MG63 (cell line): ENCODE measurements around the gene CCDC69. TPM values are rescaled to one million over a fixed set of nuclear protein-coding genes. Genes with fewer than 3 reads are reported as not detected.

Experiments used
- DNase-seq: peaks from one replicate; pipeline ENCODE4 v3.0.0-alpha.2; 2020
- H3K27me3 ChIP-seq: fragments of 250-450 bp; sonication (Bioruptor Pico); 2 replicates; pipeline ENCODE4 v1.5.1; 2020; ENCODE audit warnings: mild to moderate bottlenecking, moderate library complexity
- H3K36me3 ChIP-seq: fragments of 250-450 bp; sonication (Bioruptor Pico); 2 replicates; pipeline ENCODE4 v1.5.1; 2020; ENCODE audit warnings: mild to moderate bottlenecking, moderate library complexity
- H3K4me3 ChIP-seq: fragments of 250-450 bp; sonication (Bioruptor Pico); 2 replicates; pipeline ENCODE4 v1.5.1; 2020; ENCODE audit warnings: mild to moderate bottlenecking, moderate library complexity
- H3K9me3 ChIP-seq: fragments of 250-450 bp; sonication (Bioruptor Pico); 2 replicates; pipeline ENCODE4 v1.5.1; 2020; ENCODE audit warnings: mild to moderate bottlenecking, moderate library complexity
- total RNA-seq: library from RNA; depleted of rRNA; stranded (reverse); fragments of >200 nt; shearing (Covaris generic); gene quantifications from 2 replicates; pipeline ENCODE4 v1.2.3, GENCODE V29; 2014; ENCODE audit warnings: low replicate concordance

Gene CCDC69
- total RNA-seq, 1 experiment from 2014 or later, result 0.40 TPM

GRCh38 chr5:151151263-151151660 is 72.6 kb downstream of the CCDC69 start:
- DNase-seq, result no peak
- no peaks in the 10 kb centered on the region for H3K9me3 ChIP-seq
- H3K36me3 ChIP-seq, result peaks cover 42% of the 10 kb centered on the region
- no peaks in the 10 kb centered on the region for H3K27me3 ChIP-seq
- no peak overlapping the region for H3K4me3 ChIP-seq

GRCh38 chr5:151150471-151151262 is 73.2 kb downstream of the CCDC69 start:
- Histone ChIP-seq H3K36me3 (peaks cover 44% of the 10 kb centered on the region), H3K27me3 (no peaks in the 10 kb centered on the region), H3K9me3 (no peaks in the 10 kb centered on the region), H3K4me3 (no peak overlapping the region)
- DNase-seq, result no peak

- H3K36me3 ChIP-seq, result peaks cover 37% of the 10 kb centered on the region
- no peak overlapping the region for H3K4me3 ChIP-seq
- DNase-seq, result no peak
- H3K27me3 ChIP-seq, result no peaks in the 10 kb centered on the region
- H3K9me3 ChIP-seq, result no peaks in the 10 kb centered on the region
These were observed 75.3 kb downstream of the CCDC69 start for GRCh38 chr5:151148583-151148982.

GRCh38 chr5:151147033-151147432 is 76.9 kb downstream of the CCDC69 start:
- Histone ChIP-seq H3K9me3 (no peaks in the 10 kb centered on the region), H3K36me3 (peaks cover 34% of the 10 kb centered on the region)
- DNase-seq, result no peak

GRCh38 chr5:151146061-151146460 is 77.8 kb downstream of the CCDC69 start:
- H3K27me3 ChIP-seq, result no peaks in the 10 kb centered on the region
- no peaks in the 10 kb centered on the region for H3K9me3 ChIP-seq
- DNase-seq, result no peak
- H3K4me3 ChIP-seq, result no peak overlapping the region
- peaks cover 36% of the 10 kb centered on the region for H3K36me3 ChIP-seq

More at GRCh38 chr5:151147033-151147432, 76.9 kb downstream of the CCDC69 start:
- Histone ChIP-seq H3K27me3 (no peaks in the 10 kb centered on the region), H3K4me3 (no peak overlapping the region)

- Histone ChIP-seq H3K27me3 (no peaks in the 10 kb centered on the region), H3K36me3 (peaks cover 43% of the 10 kb centered on the region), H3K9me3 (no peaks in the 10 kb centered on the region), H3K4me3 (no peak overlapping the region)
- no peak for DNase-seq
These were observed 79.0 kb downstream of the CCDC69 start for GRCh38 chr5:151144922-151145321.

- H3K4me3 ChIP-seq, result no peak overlapping the region
- no peaks in the 10 kb centered on the region for H3K9me3 ChIP-seq
- no peak for DNase-seq
- peaks cover 50% of the 10 kb centered on the region for H3K36me3 ChIP-seq
- H3K27me3 ChIP-seq, result no peaks in the 10 kb centered on the region
These were observed 79.6 kb downstream of the CCDC69 start for GRCh38 chr5:151144275-151144674.

GRCh38 chr5:151143645-151144044 is 80.2 kb downstream of the CCDC69 start:
- no peak for DNase-seq
- Histone ChIP-seq H3K36me3 (peaks cover 56% of the 10 kb centered on the region), H3K9me3 (no peaks in the 10 kb centered on the region), H3K4me3 (no peak overlapping the region), H3K27me3 (no peaks in the 10 kb centered on the region)

GRCh38 chr5:151142933-151143332 is 81.0 kb downstream of the CCDC69 start:
- Histone ChIP-seq H3K27me3 (no peaks in the 10 kb centered on the region), H3K36me3 (peaks cover 58% of the 10 kb centered on the region), H3K9me3 (no peaks in the 10 kb centered on the region), H3K4me3 (no peak overlapping the region)
- no peak for DNase-seq

- Histone ChIP-seq H3K4me3 (no peak overlapping the region), H3K9me3 (no peaks in the 10 kb centered on the region), H3K36me3 (peaks cover 58% of the 10 kb centered on the region), H3K27me3 (no peaks in the 10 kb centered on the region)
- no peak for DNase-seq
These were observed 82.4 kb downstream of the CCDC69 start for GRCh38 chr5:151141535-151141934.

- H3K27me3 ChIP-seq, result no peaks in the 10 kb centered on the region
- DNase-seq, result no peak
- no peaks in the 10 kb centered on the region for H3K9me3 ChIP-seq
- H3K36me3 ChIP-seq, result peaks cover 59% of the 10 kb centered on the region
- no peak overlapping the region for H3K4me3 ChIP-seq
These were observed 83.0 kb downstream of the CCDC69 start for GRCh38 chr5:151140686-151141459.

GRCh38 chr5:151139646-151140045 is 84.2 kb downstream of the CCDC69 start:
- Histone ChIP-seq H3K9me3 (no peaks in the 10 kb centered on the region), H3K4me3 (no peak overlapping the region), H3K27me3 (no peaks in the 10 kb centered on the region), H3K36me3 (peaks cover 71% of the 10 kb centered on the region)
- no peak for DNase-seq

GRCh38 chr5:151139015-151139414 is 84.9 kb downstream of the CCDC69 start:
- no peak for DNase-seq
- Histone ChIP-seq H3K27me3 (no peaks in the 10 kb centered on the region), H3K36me3 (peaks cover 70% of the 10 kb centered on the region), H3K4me3 (no peak overlapping the region), H3K9me3 (no peaks in the 10 kb centered on the region)

- DNase-seq, result no peak
- Histone ChIP-seq H3K27me3 (no peaks in the 10 kb centered on the region), H3K4me3 (no peak overlapping the region), H3K9me3 (no peaks in the 10 kb centered on the region), H3K36me3 (peaks cover 78% of the 10 kb centered on the region)
These were observed 85.8 kb downstream of the CCDC69 start for GRCh38 chr5:151138114-151138513.

- peaks cover 86% of the 10 kb centered on the region for H3K36me3 ChIP-seq
- H3K9me3 ChIP-seq, result no peaks in the 10 kb centered on the region
- no peak overlapping the region for H3K4me3 ChIP-seq
- DNase-seq, result no peak
- H3K27me3 ChIP-seq, result no peaks in the 10 kb centered on the region
These were observed 86.6 kb downstream of the CCDC69 start for GRCh38 chr5:151137067-151137825.

GRCh38 chr5:151134228-151134627 is 89.7 kb downstream of the CCDC69 start:
- no peak overlapping the region for H3K4me3 ChIP-seq
- peaks cover 96% of the 10 kb centered on the region for H3K36me3 ChIP-seq
- DNase-seq, result no peak
- H3K27me3 ChIP-seq, result no peaks in the 10 kb centered on the region
- no peaks in the 10 kb centered on the region for H3K9me3 ChIP-seq

GRCh38 chr5:151132963-151133362 is 90.9 kb downstream of the CCDC69 start:
- H3K9me3 ChIP-seq, result no peaks in the 10 kb centered on the region
- no peaks in the 10 kb centered on the region for H3K27me3 ChIP-seq
- H3K36me3 ChIP-seq, result peaks cover 96% of the 10 kb centered on the region
- DNase-seq, result no peak
- H3K4me3 ChIP-seq, result no peak overlapping the region
